DND-41 (cell line): Measurements from ENCODE around the gene OR1E2.
A peak's percentile ranks its signal among the peaks of the same experiment; 100 is the strongest.
"Not testable (repeated sequence)": the region's sequence is repeated elsewhere in the genome, so short reads cannot be mapped to it uniquely, and the experiment has no call there.

Experiments used
- ATAC-seq: fragments of 200-7000 bp; cut with Tn5 transposase; 3 replicates; pipeline ENCODE4 v1.9.1; 2021; ENCODE audit warnings: low read depth; ENCODE audit not compliant: insufficient read depth
- DNase-seq: peaks from one replicate; pipeline ENCODE4 v3.0.0-alpha.2; 2020
- H2AFZ ChIP-seq: 2 replicates; pipeline ENCODE4 v1.6.0; 2012; ENCODE audit warnings: low read depth, low read length
- H3K27ac ChIP-seq: 2 replicates; pipeline ENCODE4 v1.5.1; 2012; ENCODE audit warnings: low read length, inconsistent platforms
- H3K27me3 ChIP-seq: fragments of 200-600 bp; sonication (generic); 2 replicates; pipeline ENCODE4 v1.6.0; 2012; ENCODE audit warnings: low read length, mild to moderate bottlenecking, inconsistent platforms; ENCODE audit not compliant: insufficient read depth, poor library complexity
- H3K36me3 ChIP-seq: 2 replicates; pipeline ENCODE4 v1.5.1; 2012; ENCODE audit warnings: low read length, inconsistent platforms; ENCODE audit not compliant: insufficient read depth
- H3K4me1 ChIP-seq: 2 replicates; pipeline ENCODE4 v1.5.1; 2012; ENCODE audit warnings: mild to moderate bottlenecking, low read length; ENCODE audit not compliant: insufficient read depth
- H3K4me2 ChIP-seq: 2 replicates; pipeline ENCODE4 v1.6.0; 2012; ENCODE audit warnings: mild to moderate bottlenecking, moderate library complexity, low read length, inconsistent platforms; ENCODE audit not compliant: insufficient read depth
- H3K4me3 ChIP-seq, 2 experiments: fragments of 200-600 bp in 1 of 2; shearing (Covaris generic) in 1 of 2; 2 replicates each; pipeline ENCODE4 v1.5.1; 2012 to 2016; ENCODE audit warnings: inconsistent platforms in 2 of 2, low read length in 2 of 2, mild to moderate bottlenecking in 2 of 2, low read depth in 1 of 2, moderate library complexity in 1 of 2
- H3K79me2 ChIP-seq: 2 replicates; pipeline ENCODE4 v1.6.0; 2012; ENCODE audit warnings: low read length, inconsistent platforms; ENCODE audit not compliant: insufficient read depth
- H3K9ac ChIP-seq: 2 replicates; pipeline ENCODE4 v1.6.0; 2012; ENCODE audit warnings: low read depth, mild to moderate bottlenecking, inconsistent platforms, low read length, moderate library complexity
- H3K9me3 ChIP-seq: 2 replicates; pipeline ENCODE4 v1.5.1; 2012; ENCODE audit warnings: low read length, moderate library complexity, mild to moderate bottlenecking, inconsistent platforms; ENCODE audit not compliant: insufficient read depth, severe bottlenecking
- H4K20me1 ChIP-seq: 2 replicates; pipeline ENCODE4 v1.6.0; 2012; ENCODE audit warnings: low read length; ENCODE audit not compliant: insufficient read depth
- EZH2 ChIP-seq: IDR thresholded peaks from 3 replicates; pipeline ENCODE4 v1.6.1; 2012; ENCODE audit warnings: borderline replicate concordance, low read depth, mild to moderate bottlenecking, moderate library complexity, low read length, inconsistent platforms; ENCODE audit not compliant: severe bottlenecking
- TF ChIP-seq, protein P1 (sequence below): IDR thresholded peaks from 2 replicates; pipeline ENCODE4 v1.5.1; 2012; ENCODE audit warnings: borderline replicate concordance, low read length, moderate library complexity, mild to moderate bottlenecking; ENCODE audit not compliant: poor library complexity, severe bottlenecking; ENCODE audit errors: extremely low read depth

The OR1E2 gene

DNA sequence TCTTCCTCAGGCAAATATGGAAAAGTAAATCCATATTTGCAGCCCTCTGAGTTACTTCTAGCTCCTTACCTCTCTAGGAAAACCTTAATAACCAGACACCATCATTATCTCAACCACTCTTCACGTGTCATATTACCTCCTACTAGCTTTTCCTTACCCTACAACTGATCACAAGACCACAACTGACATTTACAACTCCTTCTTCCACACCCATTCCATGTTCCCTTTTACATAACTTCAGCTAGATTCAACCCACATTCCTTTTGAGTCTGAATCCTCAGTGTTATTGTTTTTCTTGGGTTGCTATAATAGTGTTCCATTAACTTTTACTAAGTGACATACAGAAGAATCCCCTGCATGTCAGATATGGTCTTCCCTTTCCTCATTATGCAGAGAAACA, 4.7 kb upstream of the OR1E2 start:
- Histone ChIP-seq H3K36me3 (no peaks in the 10 kb centered on the region), H3K9me3 (no peaks in the 10 kb centered on the region), H2AFZ (no peak overlapping the region), H3K9ac (no peak overlapping the region), H3K4me2 (no peak overlapping the region), H4K20me1 (no peaks in the 10 kb centered on the region), H3K27ac (no peak overlapping the region), H3K4me1 (no peaks in the 10 kb centered on the region), H3K79me2 (no peaks in the 10 kb centered on the region), H3K27me3 (peaks cover 19% of the 10 kb centered on the region), H3K4me3 (no peak overlapping the region)
- TF ChIP-seq, protein P1, sequence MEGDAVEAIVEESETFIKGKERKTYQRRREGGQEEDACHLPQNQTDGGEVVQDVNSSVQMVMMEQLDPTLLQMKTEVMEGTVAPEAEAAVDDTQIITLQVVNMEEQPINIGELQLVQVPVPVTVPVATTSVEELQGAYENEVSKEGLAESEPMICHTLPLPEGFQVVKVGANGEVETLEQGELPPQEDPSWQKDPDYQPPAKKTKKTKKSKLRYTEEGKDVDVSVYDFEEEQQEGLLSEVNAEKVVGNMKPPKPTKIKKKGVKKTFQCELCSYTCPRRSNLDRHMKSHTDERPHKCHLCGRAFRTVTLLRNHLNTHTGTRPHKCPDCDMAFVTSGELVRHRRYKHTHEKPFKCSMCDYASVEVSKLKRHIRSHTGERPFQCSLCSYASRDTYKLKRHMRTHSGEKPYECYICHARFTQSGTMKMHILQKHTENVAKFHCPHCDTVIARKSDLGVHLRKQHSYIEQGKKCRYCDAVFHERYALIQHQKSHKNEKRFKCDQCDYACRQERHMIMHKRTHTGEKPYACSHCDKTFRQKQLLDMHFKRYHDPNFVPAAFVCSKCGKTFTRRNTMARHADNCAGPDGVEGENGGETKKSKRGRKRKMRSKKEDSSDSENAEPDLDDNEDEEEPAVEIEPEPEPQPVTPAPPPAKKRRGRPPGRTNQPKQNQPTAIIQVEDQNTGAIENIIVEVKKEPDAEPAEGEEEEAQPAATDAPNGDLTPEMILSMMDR = no peak
- no peak for TF ChIP-seq EZH2
- DNase-seq = no peak
- ATAC-seq = no peak

DNA sequence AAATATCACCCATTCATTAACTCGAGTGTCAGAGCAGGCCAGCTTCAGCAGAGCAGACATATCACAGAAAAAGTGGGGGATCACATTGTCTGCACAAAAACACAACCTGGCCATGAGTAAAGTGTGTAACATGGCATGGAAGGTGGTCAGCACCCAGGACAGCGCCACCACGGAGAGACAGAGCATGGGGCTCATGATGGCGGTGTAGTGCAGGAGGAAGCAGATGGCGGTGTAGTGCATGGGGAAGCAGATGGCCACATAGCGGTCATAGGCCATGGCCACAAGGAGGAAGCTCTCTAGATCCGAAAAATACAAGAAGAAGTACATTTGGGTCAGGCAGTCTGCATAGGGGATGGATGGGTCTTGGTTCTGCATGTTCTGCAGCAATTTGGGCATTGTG, 426 bp downstream of the OR1E2 start:
- H3K27ac ChIP-seq, H3K9ac ChIP-seq, H2AFZ ChIP-seq, H3K9me3 ChIP-seq, H3K4me2 ChIP-seq, H3K27me3 ChIP-seq, H3K4me1 ChIP-seq, H4K20me1 ChIP-seq, H3K4me3 ChIP-seq, H3K79me2 ChIP-seq, H3K36me3 ChIP-seq: not testable (repeated sequence)
- DNase-seq (peak; percentile 47), ATAC-seq (peak; percentile 65; the same call in 2 of the 3 replicates)

DNA sequence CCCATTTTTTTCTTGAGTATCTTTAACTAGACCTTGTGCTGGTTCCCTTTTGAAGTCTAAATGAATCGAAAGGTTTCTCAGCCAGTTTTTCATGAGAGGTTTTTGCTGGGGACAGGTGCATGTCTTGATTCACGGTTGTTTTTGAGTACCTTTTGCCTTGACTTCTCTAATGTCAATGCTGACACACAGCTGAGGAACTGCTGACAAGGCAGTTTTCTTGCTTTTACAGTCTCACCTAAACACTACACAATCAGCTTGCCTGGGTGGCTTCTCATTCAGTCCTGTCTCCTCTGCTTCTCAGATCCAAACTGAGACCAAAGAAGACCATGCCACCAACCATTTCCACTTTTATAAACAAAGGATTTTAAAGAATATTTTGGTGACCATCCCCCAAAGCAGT, 15.4 kb downstream of the OR1E2 start:
- TF ChIP-seq, protein P1 = no peak
- TF ChIP-seq EZH2 = no peak
- Histone ChIP-seq H3K79me2 (no peaks in the 10 kb centered on the region), H3K9ac (no peak overlapping the region), H3K4me2 (no peak overlapping the region), H3K4me3 (no peak overlapping the region), H3K36me3 (no peaks in the 10 kb centered on the region), H3K4me1 (no peaks in the 10 kb centered on the region), H3K9me3 (no peaks in the 10 kb centered on the region), H3K27me3 (no peaks in the 10 kb centered on the region), H4K20me1 (no peaks in the 10 kb centered on the region), H3K27ac (no peak overlapping the region), H2AFZ (no peak overlapping the region)
- no peak for DNase-seq
- ATAC-seq = no peak

DNA sequence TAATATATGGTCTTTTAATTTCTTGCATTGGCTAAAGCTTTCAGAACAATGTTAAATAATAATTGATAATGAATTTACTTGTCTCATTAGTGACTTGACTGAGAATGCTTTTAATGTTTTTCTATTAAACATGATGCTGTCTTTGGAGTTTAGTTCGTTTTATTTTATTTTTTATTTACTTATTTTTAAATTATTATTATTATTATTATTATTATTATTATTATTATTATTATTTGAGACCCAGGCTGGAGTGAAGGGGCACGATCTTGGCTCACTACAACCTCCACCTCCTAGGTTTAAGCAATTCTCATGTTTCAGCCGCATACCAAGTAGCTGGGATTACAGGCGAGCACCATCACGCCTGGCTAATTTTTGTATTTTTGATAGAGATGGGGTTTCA, 18.0 kb downstream of the OR1E2 start:
- DNase-seq (no peak), ATAC-seq (no peak)
- no peaks in the 10 kb centered on the region for H3K27me3 ChIP-seq
- no peak overlapping the region for H3K4me3 ChIP-seq
- no peaks in the 10 kb centered on the region for H3K79me2 ChIP-seq
- H3K4me2 ChIP-seq = no peak overlapping the region
- H3K9me3 ChIP-seq = no peaks in the 10 kb centered on the region
- H2AFZ ChIP-seq = no peak overlapping the region
- no peak overlapping the region for H3K9ac ChIP-seq
- H3K36me3 ChIP-seq = no peaks in the 10 kb centered on the region
- no peak overlapping the region for H3K27ac ChIP-seq
- TF ChIP-seq, protein P1 = no peak
- TF ChIP-seq EZH2 = no peak
- no peaks in the 10 kb centered on the region for H3K4me1 ChIP-seq
- H4K20me1 ChIP-seq = no peaks in the 10 kb centered on the region

DNA sequence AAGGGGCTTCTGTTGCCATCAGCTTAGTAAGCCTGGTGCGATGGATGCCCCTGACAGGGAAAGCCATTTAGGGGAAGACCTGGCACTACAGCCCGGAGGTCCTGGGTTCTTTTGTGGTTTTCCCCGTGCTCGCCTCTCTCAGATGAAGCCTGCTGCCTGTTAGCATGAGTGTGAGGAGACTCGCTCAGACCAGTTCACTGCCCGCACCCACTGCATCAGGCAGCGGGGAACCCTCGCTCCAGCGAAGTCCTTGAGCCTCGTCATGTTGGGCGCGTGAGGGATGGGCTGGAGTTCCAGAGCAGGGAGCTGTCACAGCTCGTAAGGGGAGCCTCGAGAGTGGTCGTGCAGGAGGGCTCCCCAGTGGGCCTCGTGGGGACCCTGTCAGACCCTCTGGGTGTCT, 21.4 kb downstream of the OR1E2 start:
- H3K4me3 ChIP-seq, H3K9ac ChIP-seq, H3K27ac ChIP-seq, H3K27me3 ChIP-seq, DNase-seq, H3K4me1 ChIP-seq, H3K4me2 ChIP-seq, H3K79me2 ChIP-seq, H3K36me3 ChIP-seq, H4K20me1 ChIP-seq, ATAC-seq, H3K9me3 ChIP-seq, H2AFZ ChIP-seq: not testable (repeated sequence)
